Ureter (tissue), 1 donor: Measurements from ENCODE around the gene AKR1B15. TPM values are rescaled to one million over a fixed set of nuclear protein-coding genes. Genes with fewer than 3 reads are reported as not detected.
A peak's percentile ranks its signal among the peaks of the same experiment; 100 is the strongest.
"Not testable (repeated sequence)": the region's sequence is repeated elsewhere in the genome, so short reads cannot be mapped to it uniquely, and the experiment has no call there.

Experiments used
- DNase-seq: peaks from one replicate; pipeline ENCODE4 v3.0.0-alpha.2; 2020; ENCODE audit warnings: low spot score
- total RNA-seq: library from RNA; stranded (reverse); gene quantifications from one replicate; pipeline ENCODE4 v1.2.4, GENCODE V29; 2023
- donor health status: DM: yes; HTN: yes; CAD: no.

AKR1B15 gene
- total RNA-seq, 1 donor from 2014 or later = 1.6 TPM

DNA sequence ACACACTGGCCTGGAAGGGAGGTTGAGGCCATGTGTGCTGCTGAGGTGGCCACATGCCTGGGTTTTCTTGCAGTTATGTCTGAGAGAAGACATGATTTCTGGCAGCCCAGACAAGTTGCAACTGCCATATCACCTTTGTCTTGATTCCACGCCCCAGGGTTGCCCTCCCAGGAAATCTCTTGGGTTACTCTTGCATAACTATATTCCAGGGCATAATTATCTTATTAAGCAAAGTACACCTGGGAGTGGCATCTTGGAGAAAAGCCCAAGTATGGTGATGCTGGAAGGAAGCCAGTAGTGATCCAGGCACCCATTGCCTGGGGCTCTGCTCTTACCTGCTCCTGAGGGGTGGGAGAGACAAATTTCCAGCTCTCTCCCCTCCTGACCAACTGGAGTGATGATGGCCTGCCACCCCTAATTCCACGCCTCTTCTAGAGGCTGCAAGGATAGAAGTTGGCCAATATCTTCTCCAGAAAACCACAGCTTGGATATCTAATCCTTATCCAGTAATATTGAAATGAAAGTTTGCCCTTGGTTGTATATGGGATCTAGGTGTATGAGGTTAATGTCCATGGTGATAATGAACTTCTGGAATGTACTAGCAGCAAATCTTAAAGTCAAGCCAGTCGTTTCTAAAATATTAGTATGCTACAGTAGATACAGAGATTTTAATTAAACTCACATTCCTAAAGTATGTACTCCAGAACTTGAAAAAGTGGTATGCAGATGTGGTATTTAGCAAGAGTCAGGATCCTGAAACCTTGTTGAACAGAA, 16.5 kb upstream of the AKR1B15 start:
- peak; percentile 75 for DNase-seq

DNA sequence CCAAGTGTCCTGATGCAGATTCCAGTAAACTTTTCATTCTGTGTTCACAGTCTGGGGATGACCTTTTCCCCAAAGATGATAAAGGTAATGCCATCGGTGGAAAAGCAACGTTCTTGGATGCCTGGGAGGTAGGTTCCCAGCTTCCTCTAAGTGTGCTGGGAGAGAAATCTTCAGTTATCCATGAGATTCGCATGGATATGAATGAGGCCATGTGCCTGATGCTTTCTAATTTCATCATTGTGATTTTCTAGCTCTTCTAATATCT, 16.0 kb upstream of the AKR1B15 start:
- no peak for DNase-seq

DNA sequence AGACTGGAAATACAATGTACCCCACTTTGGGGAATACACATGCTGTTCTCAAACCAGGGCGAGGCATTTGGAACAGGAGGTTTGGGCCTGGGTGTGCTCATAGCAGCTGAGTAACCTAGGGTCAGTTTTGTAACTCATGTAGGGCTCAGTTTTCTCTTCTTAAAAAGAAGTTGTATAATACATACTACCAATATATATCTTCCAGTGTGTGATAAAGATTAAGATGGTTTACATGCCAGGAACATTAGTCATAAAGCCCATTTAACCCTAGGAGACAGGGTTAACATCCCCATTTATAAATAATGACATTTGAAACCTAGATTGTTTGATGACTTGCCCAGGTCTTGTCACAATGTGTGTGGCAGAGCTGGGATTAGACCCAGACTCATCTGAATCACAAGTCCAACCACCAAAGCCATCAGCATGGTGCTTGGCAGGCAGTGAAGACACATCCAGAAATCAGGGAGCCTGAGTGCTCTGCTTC, 15.6 kb upstream of the AKR1B15 start:
- DNase-seq = no peak

DNA sequence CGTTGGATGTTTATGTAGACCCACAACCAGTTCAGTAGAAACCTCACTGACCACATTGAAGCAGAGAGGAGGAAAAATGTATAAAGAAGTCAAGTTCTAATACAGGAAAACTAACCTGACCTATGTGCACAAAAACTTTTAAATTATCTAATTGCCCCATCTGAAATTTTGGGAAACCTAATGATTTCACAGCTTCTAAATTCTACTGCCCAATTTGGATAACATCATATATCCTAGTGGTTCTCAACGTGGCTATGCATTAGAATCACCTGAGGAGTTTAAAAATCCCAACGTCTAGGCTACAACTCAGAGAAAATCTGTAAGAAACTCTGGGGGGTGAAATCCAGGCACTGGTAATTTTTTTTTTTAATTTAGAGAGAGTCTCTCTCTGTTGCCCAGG, 14.3 kb upstream of the AKR1B15 start:
- no peak for DNase-seq

DNA sequence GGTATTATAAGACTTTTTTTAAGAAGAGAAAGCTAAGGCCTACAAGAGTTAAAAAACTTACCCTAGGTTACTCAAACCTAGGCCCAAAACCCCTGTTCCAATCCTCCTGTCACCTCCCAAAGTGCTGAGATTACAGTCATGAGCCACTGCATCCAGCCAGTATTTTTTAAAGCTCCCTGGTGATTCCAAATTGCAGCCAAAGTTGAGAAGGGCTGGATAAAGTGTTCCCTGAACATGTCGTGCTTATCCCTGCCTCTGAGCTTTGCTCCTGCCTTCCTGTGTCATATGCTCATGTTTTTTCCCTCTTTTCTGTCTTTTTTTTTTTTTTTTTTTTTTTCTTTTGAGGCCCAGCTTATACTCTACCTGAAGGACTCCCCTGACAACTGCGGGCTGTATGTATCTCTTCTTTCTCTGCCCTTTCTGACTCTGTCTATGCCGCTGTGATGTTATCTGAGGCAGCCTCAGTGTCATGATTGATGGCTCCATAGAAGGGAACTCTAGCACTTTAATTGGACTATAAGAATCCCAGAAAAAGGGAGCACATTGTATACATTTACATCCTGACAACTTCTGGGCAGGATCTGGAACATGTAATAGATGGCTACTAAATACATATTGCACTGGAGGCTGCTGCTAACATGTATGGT, 13.5 kb upstream of the AKR1B15 start:
- DNase-seq = no peak

DNA sequence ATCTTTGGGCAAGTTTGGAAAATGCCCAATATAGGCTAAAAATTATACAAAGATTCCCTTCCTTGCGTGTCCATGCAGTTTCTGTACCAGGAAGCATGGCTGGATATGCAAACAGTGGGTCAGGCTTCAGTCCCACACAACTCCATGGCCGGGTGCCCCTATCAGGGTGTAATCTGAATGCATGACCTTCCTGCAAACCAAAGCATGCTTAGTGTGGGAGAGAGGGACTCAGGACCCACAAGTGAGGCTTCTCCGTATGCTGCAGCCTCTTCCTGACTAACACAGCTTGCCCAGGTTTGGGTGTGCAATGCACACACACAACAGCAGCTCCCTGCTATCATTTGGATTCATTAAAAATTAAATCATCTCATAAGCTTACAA, 13.0 kb upstream of the AKR1B15 start:
- DNase-seq = no peak

DNA sequence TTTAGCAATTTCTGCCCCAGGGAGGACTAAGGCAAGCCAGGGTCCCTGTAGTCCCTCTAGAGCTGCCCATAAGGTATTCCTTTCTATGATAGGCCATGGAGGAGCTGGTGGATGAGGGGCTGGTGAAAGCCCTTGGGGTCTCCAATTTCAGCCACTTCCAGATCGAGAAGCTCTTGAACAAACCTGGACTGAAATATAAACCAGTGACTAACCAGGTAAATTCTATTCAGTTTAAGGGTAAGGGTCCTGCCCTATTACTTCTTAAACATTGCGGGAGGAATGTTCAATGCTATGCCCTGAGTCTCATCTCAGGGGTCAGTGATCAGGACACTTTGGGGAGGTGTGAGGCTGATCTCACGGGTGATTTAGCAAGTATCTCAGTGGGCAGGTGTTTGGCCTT, 12.4 kb upstream of the AKR1B15 start:
- DNase-seq = not testable (repeated sequence)

DNA sequence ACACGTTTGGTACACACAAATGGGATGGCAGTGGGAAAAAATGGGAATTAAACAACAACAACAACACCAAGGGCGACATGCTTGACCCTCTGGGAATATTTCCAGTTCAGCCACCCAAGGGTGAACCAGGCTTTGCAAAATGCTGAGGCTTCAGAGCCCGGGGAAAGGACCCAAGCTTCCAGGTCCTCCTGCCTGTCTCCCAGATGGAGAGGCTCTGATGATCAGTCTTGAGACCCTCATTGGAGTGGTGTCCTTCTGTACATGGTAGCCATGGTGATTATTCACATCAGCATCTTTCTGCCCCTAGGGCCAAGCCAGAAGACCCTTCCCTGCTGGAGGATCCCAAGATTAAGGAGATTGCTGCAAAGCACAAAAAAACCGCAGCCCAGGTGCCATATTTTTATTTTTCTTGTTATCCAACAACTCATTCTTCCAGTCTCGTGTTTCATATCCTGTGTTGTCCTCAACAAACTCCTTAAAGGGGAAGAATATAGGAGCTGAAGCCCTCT, 11.6 kb upstream of the AKR1B15 start:
- DNase-seq = not testable (repeated sequence)

DNA sequence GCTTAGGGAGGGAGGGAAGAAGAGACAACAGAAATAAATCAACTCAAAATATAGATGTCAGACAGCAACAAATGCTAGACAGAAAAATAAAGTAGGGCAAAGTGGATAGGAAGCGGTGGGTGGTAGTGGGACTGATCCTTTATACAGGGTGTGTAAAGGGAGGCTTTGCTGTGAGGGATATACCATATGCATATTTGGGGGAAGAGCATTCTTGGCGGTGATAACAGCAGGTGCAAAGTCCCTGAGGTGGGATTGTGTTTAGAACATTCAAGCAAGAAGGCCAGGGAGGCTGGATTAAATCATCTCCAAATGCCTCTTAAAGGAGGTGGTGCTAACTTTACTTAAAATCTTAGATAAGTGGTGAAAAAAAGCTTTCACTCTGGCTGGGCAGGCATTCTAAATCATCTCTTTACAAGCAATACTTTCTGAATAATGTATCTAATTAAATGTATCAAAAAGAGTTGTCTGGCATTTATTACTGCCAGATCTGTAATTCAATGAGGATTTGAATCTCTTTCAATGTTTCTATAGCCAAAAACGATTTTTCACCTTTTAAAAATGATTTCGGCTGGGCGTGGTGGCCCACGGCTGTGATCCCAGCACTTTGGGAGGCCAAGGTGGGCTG, 9.4 kb upstream of the AKR1B15 start:
- DNase-seq = no peak

DNA sequence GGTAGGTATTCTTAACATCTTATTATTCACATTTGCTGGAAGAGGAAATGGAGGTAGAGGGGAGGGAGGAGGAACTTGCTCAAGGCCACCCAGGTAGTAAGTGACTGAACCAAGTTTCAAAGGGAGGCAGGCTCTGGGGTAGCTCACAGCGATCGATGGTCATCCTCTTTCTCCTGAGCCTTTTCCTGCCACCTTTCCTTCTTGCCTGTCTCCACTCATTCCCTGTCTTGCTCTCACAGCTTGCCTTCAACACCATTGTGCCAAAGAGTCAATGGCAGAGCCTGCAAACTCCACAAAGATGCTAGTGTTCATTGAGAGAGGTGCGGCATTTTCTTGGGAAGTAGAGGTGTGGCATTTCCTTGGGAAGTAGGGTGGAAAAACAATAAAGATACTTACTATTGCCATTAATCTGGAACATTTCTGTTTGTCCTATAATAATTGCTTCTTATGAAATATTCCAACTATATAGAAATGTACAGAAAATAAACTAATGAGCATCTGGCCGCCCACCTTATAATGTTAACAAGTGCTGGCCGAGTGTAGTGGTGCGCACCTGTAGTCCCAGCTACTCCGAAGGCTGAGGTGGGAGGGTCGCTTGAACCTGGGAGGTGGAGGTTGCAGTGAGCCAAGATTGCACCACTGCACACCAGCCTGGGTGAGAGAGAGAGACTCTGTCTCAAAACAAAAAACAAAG, 7.3 kb upstream of the AKR1B15 start:
- DNase-seq = not testable (repeated sequence)

DNA sequence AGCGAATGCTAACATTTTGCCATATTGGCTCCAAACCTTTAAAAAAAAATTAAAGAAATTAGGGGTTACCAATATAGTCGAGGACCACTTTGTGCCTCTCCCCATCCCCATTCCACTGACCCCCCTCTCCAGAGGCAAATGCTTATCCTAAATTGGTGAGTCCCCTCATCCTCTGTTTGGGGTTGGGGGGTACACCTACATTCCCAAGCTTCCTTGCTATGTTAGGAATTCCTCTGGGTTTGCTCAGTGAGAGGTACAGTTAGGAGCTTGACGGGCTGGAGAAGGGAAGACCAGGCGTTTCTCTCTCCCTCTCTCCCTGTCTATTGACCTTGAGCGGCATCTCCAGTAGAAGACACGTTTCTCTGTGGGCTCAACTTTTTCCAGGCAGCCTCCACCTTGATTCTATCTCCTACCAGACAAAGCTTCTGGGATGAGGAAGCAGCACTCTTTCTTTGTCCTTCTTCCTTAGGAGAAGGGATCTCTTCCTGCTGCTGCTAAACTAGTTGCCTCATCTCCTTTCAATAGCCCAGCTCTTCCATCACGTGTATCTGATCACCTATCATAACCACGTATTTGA, 6.6 kb upstream of the AKR1B15 start:
- no peak for DNase-seq

DNA sequence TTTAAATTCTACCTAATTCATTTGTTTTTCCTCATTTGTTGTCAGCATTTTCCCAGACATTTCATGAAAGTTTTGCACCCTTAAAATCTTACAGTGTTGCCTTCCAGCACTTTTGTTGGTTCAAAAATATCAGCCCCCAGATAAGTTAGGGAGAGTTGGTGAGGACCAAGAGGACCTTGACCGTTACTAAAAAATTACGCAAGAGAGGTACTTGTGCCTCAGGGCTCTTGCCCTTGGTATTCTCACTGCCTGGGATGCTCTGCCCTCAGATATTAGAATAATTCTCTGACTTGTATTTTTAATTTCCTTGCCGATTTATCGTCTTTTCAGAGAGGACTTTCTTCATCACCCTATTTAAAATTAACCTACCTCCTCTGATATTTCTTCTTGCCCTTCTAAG, 3.5 kb upstream of the AKR1B15 start:
- no peak for DNase-seq

DNA sequence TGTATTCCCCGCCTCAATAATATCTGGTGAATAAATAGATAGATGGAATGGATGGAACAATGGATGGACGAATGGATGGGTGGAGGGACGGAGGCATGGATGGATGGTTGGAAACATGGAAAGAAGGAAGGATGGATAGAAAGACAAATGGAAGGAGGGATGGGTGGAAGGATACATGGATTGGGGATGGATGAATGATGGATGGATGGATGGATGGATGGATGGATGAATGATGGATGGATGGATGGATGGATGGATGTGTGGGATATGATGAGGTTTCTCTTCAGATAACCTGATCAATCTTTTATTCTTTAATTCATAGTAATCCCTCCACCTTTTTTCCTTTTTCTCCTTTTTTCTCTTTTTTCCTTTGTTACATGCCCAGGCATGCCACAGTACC, 3.0 kb upstream of the AKR1B15 start:
- DNase-seq = no peak

DNA sequence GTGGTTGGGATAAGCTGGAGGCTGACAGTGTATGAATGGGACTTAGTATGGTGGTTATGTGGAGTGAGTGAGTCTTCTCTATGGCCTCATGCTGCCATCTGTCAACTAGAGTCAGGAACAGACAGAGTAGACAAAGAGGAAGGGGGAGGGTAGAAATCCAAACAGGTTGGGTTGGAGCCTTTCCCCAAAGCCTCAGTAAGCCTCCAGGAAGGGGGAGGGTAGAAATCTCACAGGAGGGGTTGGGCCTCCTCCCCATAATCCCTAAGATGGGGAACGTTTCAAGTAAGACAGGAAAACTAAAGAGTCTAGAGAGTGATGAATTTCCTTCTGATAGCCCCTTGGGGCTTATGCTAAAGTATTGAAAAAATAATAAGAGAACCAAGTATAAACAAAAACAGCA, 2.0 kb upstream of the AKR1B15 start:
- no peak for DNase-seq

DNA sequence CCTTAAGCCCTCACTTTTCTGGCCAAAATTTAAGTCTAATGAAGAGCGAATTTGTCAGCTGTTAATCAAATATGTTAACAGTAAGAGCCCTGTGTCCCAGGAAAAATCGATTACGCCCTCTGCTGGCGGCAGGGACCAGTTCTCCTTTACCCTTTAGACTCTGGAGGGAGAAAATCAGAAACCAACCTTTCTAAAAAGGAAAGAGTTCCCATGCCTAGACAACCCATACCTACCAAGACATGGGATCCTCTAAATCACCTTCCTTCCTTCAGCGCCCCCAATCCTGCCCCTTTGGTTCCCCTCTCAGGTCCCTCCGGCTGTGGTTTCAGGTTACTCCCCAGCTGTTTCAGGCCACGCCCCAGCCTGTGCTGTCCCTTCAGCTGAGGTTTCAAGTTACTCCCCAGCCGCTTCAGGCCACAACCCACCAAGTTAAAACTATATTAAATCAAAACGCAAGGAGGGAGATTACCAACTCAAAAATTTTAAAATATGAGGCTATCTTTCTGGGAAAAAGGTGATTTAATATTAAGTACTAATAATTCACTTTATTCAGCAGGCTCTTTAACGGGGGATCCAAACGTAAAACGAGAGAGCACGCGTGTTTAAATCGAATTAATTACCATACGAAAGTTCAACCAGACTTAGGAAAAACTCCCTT, 1.4 kb upstream of the AKR1B15 start:
- DNase-seq = peak; percentile 83

DNA sequence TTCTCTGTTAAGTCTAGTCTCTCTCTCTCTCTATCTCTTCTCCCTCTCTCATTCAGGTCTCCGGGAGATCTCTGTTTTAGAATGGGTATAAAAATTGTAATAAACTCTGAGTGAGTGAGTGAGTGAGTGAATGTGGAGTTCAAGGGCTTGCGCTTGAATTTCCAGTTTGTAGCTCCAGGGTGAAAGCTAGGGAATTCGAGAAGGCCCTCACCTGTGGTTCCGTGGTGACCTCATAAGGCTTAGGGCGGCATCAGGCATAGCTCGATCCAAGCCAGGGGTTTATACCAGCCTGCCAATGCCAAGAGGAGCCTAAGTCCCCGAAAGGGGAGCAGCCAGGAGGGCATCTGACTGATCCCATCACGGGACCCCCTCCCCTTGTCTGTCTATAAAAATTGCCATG, 456 bp downstream of the AKR1B15 start:
- no peak for DNase-seq

DNA sequence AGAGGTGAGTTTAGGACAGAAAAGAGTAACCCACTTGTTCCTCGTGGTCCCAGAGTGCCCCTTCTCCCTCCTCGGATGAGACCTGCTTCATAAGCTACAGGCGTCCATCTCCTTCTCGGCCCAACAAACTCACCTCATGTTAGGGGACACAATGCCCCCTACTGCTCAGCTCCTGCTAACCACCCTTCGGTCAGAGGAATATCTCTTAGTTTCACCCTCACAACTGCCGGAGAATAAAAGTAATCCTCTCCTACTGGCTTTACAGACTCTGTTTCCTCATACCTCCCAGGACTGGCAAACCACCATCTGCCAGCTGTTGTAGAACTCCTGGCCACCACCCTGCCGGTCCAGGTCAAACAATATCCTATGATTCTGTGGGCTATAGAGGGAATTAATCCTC, 3.2 kb downstream of the AKR1B15 start:
- DNase-seq = no peak

DNA sequence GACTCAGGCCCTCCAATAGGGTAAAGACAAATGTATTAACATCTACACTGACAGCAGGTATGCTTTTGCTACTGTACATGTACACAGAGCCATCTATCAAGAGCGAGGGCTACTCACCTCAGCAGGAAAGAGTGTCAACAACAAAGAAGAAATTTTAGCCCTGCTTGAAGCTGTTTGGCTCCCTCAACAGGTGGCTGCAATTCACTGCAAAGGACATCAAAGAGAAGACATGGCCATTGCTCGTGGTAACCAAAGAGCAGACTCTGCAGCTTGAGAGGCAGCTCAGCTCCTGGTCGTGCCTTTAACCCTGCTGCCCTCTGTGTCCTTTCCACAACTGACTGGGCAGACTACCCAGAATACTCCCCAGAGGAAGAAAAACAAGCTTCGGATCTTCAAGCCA, 5.1 kb downstream of the AKR1B15 start:
- no peak for DNase-seq

DNA sequence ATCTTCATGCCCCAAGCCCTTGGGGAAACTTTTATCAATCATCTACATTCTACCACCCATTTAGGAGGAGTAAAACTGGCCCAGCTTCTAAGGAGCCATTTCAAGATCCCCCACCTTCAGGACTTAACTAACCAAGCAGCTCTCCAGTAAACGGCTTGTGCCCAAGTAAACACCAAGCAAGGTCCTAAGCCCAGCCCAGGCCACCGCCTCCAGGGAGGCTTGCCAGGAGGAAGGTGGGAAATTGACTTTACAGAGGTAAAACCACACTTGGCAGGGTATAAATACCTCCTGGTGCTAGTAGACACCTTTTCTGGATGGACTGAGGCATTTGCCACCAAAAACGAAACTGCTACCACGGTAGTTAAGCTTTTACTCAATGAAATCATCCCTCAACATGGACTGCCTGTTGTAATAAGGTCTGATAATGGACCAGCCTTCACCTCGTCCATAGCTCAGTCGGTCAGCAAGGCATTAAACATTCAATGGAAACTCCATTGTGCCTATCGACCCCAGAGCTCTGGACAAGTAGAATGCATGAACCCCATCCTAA, 5.6 kb downstream of the AKR1B15 start:
- DNase-seq = no peak

DNA sequence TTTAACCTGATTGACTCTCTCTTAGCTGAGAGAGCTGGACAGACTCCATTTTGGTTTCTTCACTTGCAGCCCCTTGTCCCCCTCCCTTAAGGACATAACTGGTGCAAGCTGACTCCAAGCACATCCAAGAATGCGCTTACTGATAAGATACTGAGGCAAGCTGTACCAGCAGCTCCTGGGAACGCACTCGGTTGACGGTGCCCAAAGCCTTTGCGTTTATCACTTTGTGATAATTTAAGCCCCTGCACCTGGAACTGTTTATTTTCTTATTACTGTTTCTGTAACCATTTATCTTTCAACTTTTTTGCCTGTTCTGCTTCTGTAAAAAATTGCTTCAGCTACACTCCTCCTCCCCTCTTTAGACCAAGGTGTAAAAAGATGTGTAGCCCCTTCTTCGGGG, 8.5 kb downstream of the AKR1B15 start:
- DNase-seq = no peak

DNA sequence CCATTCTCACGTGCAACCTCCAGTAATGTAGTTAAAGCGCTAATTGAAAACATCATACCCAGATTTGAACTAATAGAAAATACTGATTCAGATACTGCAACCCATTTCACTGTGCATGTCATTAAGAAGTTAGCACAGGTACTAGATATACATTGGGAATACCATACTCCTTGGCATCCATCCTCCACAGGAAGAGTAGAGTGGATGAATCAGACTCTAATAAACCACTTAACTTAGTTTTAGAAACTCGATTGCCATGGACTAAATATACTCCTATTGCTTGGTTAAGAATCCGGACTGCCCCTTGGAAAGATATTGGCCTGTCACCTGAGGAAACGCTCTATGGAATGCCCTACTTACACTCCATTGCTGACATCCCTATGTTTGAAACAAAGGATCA, 9.5 kb downstream of the AKR1B15 start:
- no peak for DNase-seq
